GM21576 (cell line): ENCODE measurements around the gene ITIH1.
"Not testable (repeated sequence)": the region's sequence is repeated elsewhere in the genome, so short reads cannot be mapped to it uniquely, and the experiment has no call there.

Experiments used
- ATAC-seq: cut with Tn5 transposase; IDR thresholded peaks from one replicate; pipeline ENCODE4 v1.9.1; 2021; ENCODE audit warnings: mild to moderate bottlenecking, moderate library complexity; ENCODE audit not compliant: unreplicated experiment

The ITIH1 gene, protein sequence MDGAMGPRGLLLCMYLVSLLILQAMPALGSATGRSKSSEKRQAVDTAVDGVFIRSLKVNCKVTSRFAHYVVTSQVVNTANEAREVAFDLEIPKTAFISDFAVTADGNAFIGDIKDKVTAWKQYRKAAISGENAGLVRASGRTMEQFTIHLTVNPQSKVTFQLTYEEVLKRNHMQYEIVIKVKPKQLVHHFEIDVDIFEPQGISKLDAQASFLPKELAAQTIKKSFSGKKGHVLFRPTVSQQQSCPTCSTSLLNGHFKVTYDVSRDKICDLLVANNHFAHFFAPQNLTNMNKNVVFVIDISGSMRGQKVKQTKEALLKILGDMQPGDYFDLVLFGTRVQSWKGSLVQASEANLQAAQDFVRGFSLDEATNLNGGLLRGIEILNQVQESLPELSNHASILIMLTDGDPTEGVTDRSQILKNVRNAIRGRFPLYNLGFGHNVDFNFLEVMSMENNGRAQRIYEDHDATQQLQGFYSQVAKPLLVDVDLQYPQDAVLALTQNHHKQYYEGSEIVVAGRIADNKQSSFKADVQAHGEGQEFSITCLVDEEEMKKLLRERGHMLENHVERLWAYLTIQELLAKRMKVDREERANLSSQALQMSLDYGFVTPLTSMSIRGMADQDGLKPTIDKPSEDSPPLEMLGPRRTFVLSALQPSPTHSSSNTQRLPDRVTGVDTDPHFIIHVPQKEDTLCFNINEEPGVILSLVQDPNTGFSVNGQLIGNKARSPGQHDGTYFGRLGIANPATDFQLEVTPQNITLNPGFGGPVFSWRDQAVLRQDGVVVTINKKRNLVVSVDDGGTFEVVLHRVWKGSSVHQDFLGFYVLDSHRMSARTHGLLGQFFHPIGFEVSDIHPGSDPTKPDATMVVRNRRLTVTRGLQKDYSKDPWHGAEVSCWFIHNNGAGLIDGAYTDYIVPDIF

DNA sequence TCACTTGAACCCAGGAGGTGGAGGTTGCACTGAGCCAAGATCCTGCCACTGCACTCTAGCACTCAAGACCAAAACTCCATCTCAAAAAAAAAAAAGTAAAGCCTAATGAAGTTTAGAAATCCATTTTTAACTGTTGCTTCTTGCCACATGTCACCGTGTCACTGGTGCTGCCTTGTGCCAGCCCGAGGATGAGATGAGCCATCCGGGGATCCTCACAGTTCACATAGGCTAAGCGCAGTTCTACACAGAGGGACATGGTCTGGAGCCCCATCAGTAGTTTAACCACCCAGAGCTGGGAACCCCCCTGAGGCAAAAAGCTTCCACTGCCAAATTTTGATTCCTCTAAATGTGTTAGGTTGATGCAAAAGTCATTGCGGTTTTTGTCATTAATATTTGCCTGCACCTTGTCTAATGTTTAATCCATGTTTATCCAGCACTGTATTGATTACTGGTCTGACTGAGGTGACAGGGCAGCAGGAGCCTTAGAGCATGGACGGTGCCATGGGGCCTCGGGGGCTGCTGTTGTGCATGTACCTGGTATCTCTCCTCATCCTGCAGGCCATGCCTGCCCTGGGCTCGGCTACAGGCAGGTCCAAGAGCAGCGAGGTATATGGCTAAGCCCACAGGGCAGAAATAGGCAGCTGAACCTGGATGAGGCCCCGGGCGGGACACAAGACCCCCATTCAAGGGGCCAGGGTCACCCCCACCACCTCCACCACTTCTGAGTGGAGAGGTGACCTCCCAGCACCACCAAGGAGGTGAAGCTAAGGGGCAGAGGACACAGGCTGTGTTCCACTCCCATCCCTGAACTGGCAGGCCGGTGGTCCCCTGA, at the start of gene ITIH1:
ITIH1 (plus strand) TSS at position 473 of the 832 bp plus-strand sequence; CDS start at position 490, 17 bp downstream.
- no peak for ATAC-seq

DNA sequence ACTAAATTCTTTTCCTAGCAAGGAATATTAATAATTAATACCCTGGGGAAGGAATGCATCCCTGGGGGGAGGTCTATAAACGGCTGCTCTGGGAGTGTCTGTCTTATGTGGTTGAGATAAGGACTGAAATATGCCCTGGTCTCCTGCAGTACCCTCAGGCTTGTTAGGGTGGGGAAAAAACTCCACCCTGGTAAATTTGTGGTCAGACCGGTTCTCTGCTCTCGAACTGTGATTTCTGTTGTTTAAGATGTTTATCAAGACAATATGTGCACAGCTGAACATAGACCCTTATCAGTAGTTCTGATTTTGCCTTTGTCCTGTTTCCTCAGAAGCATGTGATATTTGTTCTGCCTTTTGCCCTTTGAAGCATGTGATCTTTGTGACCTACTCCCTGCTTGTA, 48.6 kb upstream of the ITIH1 start:
- ATAC-seq = not testable (repeated sequence)

DNA sequence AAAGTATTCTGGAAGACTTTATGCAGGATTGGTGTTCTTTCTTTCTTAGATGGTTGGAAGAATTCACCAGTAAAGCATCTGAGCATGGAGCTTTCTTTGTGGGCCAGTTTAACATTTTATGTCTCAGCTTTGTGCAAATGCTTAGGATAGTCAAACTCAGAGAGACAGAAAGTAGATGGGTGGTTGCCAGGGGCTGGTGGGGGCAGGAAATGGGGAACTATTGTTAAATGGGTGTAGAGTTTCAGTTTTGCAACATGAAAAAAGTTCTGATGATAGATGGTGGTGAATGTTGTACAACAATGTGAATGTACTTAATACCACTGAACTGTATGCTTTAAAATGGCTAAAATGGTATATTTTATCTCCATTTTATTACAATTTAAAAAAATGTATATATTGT, 46.7 kb upstream of the ITIH1 start:
- no peak for ATAC-seq

DNA sequence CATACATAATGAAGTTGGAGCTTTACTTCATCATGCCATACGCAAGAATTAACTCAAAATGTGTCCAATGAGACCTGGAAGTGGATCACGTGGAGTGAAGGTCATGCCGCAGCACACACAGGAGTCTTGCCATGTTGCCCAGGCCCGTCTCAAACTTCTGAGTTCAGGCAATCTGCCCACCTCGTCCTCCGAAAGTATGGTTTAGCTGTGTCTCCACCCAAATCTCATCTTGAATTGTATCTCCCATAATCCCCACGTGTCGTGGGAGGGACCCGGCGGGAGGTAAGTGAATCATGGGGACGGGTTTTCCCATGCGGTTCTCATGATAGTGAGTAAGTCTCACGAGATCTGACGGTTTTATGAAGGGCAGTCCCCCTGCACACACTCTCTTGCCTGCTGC, 45.8 kb upstream of the ITIH1 start:
- ATAC-seq = no peak

DNA sequence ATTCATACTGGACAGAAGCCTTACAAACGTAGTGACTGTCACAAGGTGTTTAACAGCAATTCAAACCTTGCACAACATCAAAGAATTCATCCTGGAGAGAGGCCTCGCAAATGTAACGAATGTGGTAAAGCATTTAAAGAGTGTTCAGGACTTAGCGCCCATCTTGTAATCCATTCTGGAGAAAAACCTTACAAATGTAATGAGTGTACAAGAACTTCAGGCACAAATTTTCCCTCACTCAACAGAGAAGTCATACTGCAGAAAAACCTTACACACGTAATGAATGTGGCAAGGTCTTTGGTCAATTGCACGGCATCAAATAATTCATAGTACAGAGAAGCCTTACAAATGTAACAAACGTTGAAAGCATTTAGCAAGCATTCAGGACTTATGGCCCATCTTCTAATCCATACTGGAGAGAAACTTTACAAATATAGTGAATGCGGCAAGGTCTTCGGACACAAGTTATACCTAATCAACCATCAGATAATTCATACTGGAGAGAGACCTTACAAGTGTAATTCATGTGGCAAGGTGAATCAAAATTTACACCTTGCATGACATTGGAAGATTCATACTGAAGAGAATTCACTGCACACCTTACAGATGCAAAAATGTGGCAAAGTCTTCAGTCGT, 44.0 kb upstream of the ITIH1 start:
- ATAC-seq = no peak

DNA sequence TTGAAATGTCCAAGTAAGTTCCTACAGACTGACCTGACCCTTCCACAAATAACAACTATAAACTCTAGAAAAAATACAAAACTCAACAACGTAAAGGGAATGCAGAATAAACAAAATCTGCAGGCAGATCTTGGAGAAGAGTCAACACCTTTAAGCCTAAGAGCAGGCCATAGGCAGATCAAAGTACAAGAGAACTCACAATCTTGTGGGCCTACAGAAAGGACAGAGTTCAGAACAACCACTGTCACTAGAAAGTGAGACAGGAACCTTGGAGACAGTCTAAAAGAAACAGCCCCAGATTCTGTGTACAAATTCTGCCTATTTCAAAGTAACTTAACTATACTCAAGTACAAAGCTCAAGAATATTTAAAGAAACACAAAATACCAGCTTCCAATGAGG, 37.7 kb upstream of the ITIH1 start:
- no peak for ATAC-seq

DNA sequence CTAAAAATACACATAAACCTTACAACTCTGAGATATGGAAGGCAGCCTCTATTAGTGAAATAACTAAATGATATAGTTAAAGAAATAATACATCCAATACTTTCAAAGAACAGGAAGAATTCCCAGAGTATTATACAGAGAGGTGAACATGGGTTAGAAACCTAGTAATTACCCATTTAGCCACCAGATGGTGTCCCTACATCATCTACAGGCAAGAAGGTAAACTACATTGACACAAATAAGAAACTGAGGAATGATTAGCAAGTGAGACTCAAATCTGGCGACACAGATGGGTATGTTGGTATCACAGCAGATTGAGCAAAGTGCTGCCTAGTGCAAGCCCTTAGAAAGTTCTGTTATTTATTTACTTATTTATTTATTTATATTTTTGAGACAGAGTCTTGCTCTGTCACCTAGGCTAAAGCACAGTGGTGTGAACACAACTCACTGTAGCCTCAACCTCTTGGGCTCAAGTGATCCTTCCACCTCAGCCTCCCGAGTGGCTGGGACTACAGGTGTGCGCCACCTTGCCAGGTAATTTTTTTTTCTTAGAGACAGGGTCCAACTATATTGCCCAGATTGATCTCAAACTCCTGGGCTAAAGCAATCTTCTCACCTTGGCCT, 34.9 kb upstream of the ITIH1 start:
- no peak for ATAC-seq

DNA sequence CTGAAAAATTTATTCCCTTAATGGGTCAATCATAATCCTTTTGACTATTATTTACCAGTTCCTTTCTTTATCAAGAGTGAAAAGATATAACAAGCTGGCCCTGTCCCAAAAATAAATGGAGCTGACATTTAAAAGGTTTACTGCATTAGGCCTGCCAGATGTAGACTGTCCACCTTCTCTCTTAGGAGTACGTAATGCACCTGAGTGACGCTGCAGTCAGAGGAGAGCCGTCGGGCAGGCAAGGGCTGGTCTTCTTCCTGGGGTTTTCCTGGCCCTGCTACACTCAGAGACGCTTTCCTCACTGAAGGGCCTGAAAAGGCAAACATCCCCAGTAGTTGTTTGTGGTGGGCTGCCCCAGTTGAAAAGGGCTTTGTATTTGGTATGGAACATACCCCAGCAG, 34.2 kb upstream of the ITIH1 start:
- ATAC-seq = no peak

DNA sequence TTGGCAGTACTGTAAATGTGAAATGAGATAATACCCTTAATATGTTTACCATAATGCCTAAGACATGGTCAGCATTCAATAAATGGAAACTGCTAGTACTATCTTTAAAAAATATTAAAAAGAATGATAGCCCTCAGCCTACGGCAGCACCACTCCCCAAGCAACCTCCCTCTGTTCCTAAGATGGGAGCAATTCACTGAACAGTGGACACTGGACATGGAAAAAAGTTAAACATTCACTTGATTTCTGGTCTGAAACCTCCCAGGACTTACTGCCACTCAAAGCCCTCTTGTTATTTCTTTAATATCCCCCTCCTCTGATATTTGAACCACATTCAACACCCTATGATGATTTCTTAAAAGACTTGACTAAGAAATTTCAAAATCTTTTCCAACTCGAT, 33.7 kb upstream of the ITIH1 start:
- no peak for ATAC-seq

DNA sequence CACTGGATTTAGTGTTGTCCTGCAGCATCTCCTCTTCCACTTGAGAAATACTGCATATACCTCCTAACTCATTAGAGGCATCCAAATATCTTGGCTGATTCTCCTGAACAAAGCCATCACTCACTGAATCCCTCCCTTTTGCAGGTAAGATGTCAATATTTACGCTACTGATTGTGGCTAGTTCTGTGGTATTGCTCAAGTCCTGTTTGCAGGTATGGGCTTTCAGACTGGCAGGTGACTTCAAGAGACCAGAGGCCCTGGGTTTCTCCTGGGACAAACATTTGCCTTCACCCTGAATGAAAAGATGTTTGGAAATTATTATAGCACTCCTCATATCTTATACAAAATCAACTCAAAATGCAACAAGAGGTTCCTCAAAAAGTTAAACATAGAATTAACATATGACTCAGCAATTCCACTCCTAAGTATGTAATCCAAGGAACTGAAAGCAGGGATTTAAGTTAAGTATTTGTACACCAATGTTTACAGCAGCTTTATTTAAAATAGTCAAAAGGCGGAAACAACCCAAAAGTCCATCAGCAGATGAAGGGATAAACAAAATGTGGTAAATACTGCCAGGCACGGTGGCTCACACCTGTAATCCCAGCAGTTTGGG, 25.2 kb upstream of the ITIH1 start:
- ATAC-seq = no peak

DNA sequence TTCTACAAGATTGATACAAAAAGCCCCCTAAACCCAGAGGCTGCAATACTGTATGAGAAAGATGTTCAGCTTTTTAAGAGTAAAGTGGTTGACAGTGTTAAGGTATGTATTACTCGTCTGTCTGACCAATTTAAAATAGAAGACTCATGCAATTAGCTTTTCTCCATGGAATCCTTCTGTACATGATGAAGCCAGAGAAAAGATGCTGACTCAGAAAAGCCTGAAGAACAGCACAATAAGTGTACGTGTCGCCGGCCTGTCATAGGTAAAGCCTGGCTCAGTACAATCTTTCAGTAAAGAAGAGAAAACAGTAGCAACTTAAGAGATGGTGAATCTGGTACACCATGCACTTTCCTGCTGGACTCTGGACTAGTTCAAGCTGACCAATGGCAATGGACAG, 23.0 kb upstream of the ITIH1 start:
- no peak for ATAC-seq

DNA sequence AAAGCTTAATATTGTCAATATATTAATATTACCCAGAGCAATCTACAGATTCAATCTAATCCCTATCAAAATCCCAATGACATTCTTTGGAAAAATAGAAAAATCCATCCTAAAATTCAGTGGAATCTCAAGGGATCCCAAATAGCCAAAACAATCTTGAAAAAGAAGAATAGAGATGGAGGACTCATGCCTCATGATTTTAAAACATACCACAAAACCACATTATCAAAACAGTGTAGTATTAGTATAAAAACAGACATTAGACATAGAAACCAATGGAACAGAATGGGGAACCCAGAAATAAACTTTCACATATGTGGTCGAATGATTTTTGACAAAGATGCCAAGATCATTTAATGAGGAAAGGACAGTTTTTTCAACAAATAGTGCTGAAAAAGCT, 21.3 kb upstream of the ITIH1 start:
- ATAC-seq = no peak

DNA sequence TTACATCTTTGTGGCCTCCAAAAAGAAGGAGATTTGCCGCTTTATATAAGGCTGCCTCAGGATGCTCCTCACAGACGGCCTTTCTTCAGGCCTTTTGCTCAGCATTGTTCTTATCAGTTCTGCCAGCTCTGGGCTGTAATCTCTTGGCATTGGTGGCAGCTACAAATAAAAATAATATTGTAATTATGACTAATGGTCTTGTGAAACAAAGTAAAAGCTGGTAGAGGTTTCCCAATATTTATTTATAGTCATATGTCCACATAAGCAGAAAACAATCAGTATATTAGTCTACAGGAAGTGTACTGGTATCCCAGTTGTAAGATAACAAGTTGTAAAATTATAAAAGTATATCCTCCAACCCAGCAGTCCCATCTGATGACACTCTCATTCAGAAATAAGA, 13.9 kb upstream of the ITIH1 start:
- no peak for ATAC-seq

DNA sequence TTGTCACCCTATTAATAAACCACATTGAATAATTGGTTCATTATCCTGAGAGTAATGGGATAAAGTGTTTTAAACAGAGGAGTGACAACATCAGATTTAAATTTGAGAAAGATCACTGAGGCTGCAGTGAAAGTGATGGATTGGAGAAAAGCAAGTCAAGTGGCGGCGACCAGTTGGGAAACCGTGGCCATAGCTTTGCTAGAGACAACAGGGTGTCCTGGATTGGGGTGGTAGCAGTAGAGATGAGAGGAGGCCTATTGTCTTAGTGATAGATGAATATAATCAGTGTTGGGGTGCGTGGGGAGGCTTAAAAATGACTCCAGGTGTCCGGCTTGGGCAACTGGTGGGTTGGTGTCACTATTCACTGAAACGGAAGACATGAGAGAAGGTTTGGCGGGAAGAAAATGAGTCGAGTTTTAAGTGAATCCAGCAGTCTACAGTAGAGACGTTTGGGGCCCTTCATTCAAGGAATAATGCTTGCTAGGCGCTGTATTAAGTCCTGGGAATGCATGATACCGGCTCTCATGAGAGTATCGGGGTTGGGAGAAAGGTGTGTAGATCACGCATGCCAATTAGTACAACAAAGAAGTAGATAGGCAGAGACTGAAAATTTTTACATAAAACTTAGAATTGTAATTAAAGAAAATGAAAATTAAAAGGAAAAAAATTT, 7.5 kb upstream of the ITIH1 start:
- ATAC-seq = no peak

DNA sequence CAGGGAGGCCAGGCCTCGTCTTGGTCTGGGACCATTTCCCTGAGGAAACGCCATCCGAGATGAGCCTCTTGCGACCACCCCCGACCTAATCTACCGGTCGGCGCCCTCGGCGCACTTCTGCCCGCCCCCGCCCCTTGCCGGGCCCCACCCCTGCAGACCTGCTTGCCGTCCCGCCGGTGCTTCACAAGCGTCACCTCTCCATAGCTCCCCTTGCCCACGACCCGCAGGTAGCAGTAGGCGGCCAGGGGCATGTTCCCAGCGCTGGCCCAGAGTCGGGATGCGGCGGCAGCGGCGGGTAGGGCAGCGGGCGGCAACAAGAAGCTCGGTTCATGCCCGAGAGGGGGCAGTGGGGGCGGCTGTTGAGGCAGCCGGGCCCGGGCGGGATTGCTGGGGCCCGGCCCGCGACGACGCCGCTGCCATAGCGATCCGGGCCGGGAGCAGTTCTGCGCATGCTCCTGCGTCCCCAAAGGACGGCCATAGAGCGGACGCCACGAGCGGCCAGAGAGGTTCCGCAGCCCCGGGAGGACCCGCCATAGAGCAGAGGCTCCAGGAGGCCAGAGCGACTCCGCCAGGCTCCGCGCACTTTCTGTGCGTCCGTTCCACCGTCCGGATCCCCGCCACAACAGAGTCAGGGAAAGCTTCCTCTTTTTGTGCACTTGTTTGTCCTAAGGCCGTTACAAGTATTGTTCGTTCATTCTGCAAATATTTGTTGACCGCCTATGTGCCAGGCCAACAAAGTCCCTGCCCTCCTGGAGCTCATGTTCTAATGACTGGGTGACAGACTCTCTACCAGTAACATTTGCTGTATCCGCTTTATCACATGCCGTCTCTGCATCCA, 6.7 kb upstream of the ITIH1 start, which contains the start of gene NEK4:
NEK4 (minus strand) TSS at position 445 of the 838 bp plus-strand sequence; CDS start at position 251, 194 bp downstream.
- ATAC-seq = peak; percentile 94

DNA sequence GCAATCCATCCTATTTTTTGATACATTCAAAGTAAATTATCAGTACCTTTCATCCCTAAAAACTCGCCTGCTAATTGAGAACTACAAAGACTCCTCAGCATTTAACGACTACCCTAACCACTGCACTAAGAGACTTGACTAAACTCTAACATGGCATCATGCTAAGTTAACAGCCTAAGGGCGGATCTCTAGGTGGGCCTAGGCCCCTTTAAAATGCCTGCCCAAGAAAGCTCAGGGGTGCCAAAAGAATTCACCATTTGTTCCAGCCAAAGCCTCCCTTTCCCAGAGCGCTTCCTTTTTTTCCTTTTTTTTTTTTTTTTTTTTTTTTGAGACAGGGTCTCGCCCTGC, 6.1 kb upstream of the ITIH1 start:
- no peak for ATAC-seq

DNA sequence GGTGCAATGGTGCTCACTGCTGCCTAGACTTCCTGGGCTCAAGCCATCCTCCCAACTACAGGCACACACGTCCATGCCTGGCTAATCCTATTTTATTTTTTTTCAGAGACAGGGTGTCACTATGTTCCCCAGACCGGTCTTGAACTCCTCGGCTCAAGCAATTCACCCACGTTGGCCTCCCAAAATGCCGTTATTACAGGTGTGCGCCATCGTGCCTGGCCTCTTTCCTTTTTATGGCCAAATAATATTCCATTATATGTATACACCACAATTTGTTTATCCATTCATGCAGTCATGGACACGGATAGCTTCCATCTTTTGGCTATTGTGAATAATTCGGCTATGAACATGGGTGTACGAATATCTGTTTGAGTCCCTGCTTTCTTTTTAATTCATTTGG, 5.7 kb upstream of the ITIH1 start:
- ATAC-seq = no peak

DNA sequence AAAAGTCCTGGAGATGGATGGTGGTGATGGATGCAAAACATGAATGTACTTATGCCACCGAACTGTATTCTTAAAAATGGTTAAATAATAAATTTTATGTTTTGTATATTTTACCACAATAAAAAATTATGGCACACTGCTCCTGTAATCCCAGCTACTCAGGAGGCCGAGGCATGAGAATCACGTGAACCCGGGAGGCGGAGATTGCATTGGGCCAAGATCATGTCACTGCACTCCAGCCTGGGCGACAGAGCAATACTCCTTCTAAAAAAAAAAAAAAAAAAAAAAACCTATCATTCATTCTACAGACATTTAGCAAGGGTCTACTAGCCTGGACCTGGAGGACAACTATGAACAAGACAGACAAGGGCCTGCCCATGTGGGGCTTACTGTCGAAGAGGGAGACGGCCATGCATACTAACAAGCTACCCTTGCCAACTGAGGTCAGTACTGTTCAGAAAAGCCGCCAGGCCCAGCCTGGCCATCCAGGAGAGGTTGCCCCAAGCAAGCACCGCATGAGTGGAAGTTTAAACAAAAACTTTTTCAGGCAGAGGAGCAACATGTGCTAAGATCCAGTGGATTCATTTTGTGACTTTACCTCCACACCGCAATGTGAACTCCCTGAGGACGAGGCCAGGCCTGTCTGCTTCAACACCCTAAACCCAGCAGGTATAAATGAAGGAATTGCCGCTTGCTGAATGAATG, 3.9 kb upstream of the ITIH1 start:
- ATAC-seq = no peak
